T-cell (primary cell): ENCODE data around the gene ITPR3. TPM values are rescaled to one million over a fixed set of nuclear protein-coding genes. Genes with fewer than 3 reads are reported as not detected.

ENCODE experiments used
- ATAC-seq, 4 experiments: fragments of 200-7000 bp in 3 of 4; fragments of 150-1000 bp in 1 of 4; cut with Tn5 transposase; replicated peaks in 1 of 4; 1 replicate in 3 of 4; 2 replicates in 1 of 4; pipeline ENCODE4 v1.10.0; 2021; ENCODE audit warnings: moderate library complexity in 3 of 4, mild to moderate bottlenecking in 2 of 4, moderate number of reproducible peaks in 1 of 4
- CTCF ChIA-PET, 2 donors: fragments of 300-600 bp; sonication (Branson Sonifier 250); formaldehyde crosslinking; loops; one replicate each; lab custom pipeline; 2022; ENCODE audit warnings: antibody characterized with exemption in 2 of 2; lab: Charles Lee
- POLR2A ChIA-PET, 2 donors: fragments of 300-600 bp; sonication (Branson Sonifier 250); formaldehyde crosslinking; loops; one replicate each; lab custom pipeline; 2022; ENCODE audit warnings: antibody characterized with exemption in 2 of 2; lab: Charles Lee
- DNase-seq, 35 experiments: peaks; one replicate each; pipeline versions ENCODE4 v3.0.0 to v3.0.0-alpha.2; 2013 to 2023
- H3K27ac ChIP-seq: one replicate; pipeline ENCODE4 v1.5.1; 2013; ENCODE audit warnings: low read length
- H3K27me3 ChIP-seq, 2 experiments: replicated peaks in 1 of 2; 1 replicate in 1 of 2; 2 replicates in 1 of 2; pipeline versions ENCODE4 v1.6.1 to v1.7.0; 2013; ENCODE audit warnings: low read length in 1 of 2, mixed read lengths in 1 of 2; ENCODE audit not compliant: control insufficient read depth in 2 of 2, insufficient read depth in 2 of 2; ENCODE audit errors: extremely low read depth in 1 of 2
- H3K36me3 ChIP-seq, 2 donors: 1 replicate in 1 of 2; 2 replicates in 1 of 2; pipeline versions ENCODE4 v1.6.1 to v1.7.0; 2013; ENCODE audit warnings: low read length in 1 of 2; ENCODE audit not compliant: control insufficient read depth in 2 of 2, insufficient read depth in 1 of 2; ENCODE audit errors: extremely low read depth in 1 of 2
- H3K4me1 ChIP-seq, 2 experiments: 1 replicate in 1 of 2; 2 replicates in 1 of 2; pipeline versions ENCODE4 v1.6.1 to v1.7.0; 2013; ENCODE audit warnings: low read length in 2 of 2, mixed read lengths in 1 of 2; ENCODE audit not compliant: insufficient read depth in 2 of 2, control insufficient read depth in 1 of 2; ENCODE audit errors: extremely low read depth in 1 of 2
- H3K4me3 ChIP-seq, 2 donors: 1 replicate in 1 of 2; 2 replicates in 1 of 2; pipeline versions ENCODE4 v1.5.1 to v1.7.0; 2013; ENCODE audit warnings: mild to moderate bottlenecking in 2 of 2, low read length in 1 of 2, moderate library complexity in 1 of 2; ENCODE audit not compliant: control insufficient read depth in 1 of 2; ENCODE audit errors: extremely low read depth in 1 of 2
- H3K9me3 ChIP-seq: 2 replicates; pipeline ENCODE4 v1.7.0; 2013
- H3K27ac Mint-ChIP-seq, 2 donors: one replicate each; pipeline ENCODE4 v1.8.0; 2020 to 2021; ENCODE audit warnings: mild to moderate bottlenecking in 2 of 2, mixed read lengths in 2 of 2
- H3K27me3 Mint-ChIP-seq, 2 donors: one replicate each; pipeline ENCODE4 v1.8.0; 2021 to 2022; ENCODE audit warnings: mixed read lengths in 2 of 2
- H3K36me3 Mint-ChIP-seq: one replicate; pipeline ENCODE4 v1.8.0; 2021; ENCODE audit warnings: mixed read lengths
- H3K4me1 Mint-ChIP-seq, 3 donors: one replicate each; pipeline ENCODE4 v1.8.0; 2020 to 2022; ENCODE audit warnings: mixed read lengths in 3 of 3, mild to moderate bottlenecking in 1 of 3
- H3K4me3 Mint-ChIP-seq, 3 donors: one replicate each; pipeline ENCODE4 v1.8.0; 2020 to 2022; ENCODE audit warnings: mild to moderate bottlenecking in 3 of 3, mixed read lengths in 3 of 3, moderate library complexity in 3 of 3
- H3K9me3 Mint-ChIP-seq, 3 donors: one replicate each; pipeline ENCODE4 v1.8.0; 2020 to 2022; ENCODE audit warnings: mixed read lengths in 3 of 3
- WGBS: methylation state at CpG from one replicate; pipeline ENCODE4 v1.1.5; 2013; ENCODE audit warnings: missing lambda C conversion rate; ENCODE audit not compliant: insufficient coverage; 5-methylcytosine and 5-hydroxymethylcytosine counted together
- total RNA-seq, 35 experiments: library from RNA in 6 of 35; stranded (reverse) in 6 of 35; fragments of 120-200 nt in 1 of 35; gene quantifications; one replicate each; pipeline versions ENCODE4 v1.2.1 to v1.2.4 and lab custom pipeline; 2013 to 2026

ITPR3 gene
- total RNA-seq, 5 donors from 2014 or later (not counting 1 experiment from before 2014, with no cell fraction given) = 49.2 to 63.6 (median 62.4) TPM

DNA sequence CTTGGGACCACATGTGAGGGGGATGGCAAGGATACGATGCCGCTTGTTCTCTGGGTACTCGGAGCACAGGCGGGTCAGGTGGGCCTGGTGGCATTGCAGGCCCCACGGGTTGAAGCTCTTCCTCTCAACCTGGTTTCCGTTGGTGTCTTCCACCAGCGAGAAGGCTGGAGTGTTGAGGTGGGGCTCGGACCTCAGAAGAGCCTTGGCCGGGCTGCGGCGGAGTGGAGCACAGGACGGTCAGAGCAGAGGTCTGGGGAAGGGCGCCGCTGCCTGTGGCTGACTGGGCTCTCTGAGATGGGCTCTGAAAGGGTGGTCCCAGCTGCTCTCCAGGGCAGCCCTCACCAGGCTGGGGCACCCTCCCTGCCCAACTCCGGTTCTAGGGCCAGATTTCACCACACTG is 105.6 kb downstream of the ITPR3 start:
- H3K27me3 ChIP-seq = peaks cover 0 to 29% of the 10 kb centered on the region in 2 experiments
- ATAC-seq (no peak), DNase-seq (no peak)
- no peak overlapping the region for H3K4me3 ChIP-seq
- peaks cover 0 to 14% of the 10 kb centered on the region in 2 donors for H3K27me3 Mint-ChIP-seq
- no peaks in the 10 kb centered on the region for H3K9me3 Mint-ChIP-seq
- no peaks in the 10 kb centered on the region for H3K9me3 ChIP-seq
- CTCF ChIA-PET = no interaction called here
- H3K36me3 Mint-ChIP-seq = no peaks in the 10 kb centered on the region
- WGBS = 88% methylated on average over 14 of the region's 15 CpGs
- no peak overlapping the region for H3K27ac ChIP-seq
- H3K27ac Mint-ChIP-seq = no peak overlapping the region
- peaks cover 11 to 14% of the 10 kb centered on the region in 2 experiments for H3K4me1 ChIP-seq
- H3K4me3 Mint-ChIP-seq = no peak overlapping the region
- H3K4me1 Mint-ChIP-seq = peaks cover 19 to 33% (median 22%) of the 10 kb centered on the region in 3 donors
- H3K36me3 ChIP-seq = no peaks in the 10 kb centered on the region
- POLR2A ChIA-PET = no interaction called here

DNA sequence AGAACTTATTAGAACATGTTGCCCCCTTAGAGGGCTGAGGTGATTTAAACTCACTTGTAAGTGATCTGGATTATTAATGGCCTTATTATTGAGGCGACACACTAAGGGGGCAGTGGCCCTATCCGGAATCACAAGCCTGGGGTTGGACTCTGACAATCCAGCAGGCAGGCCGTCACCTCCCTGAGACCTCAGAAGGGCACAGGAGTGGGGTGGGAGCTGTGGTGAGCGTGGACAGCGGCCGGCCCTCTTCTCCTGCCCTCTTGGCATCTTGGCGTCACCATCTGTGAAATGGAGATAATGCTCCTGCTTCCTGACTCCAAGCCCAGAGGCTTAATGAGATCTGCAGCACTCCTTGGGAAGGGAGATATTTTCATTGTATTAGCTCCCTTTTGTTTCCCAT is 106.0 kb downstream of the ITPR3 start:
- Mint-ChIP-seq H3K27ac (no peak overlapping the region), H3K4me1 (peaks cover 19 to 33% (median 22%) of the 10 kb centered on the region in 3 donors), H3K27me3 (peaks cover 0 to 14% of the 10 kb centered on the region in 2 donors), H3K36me3 (no peaks in the 10 kb centered on the region), H3K4me3 (no peak overlapping the region), H3K9me3 (no peaks in the 10 kb centered on the region)
- WGBS = 88% methylated on average over 6 of the region's 7 CpGs
- DNase-seq (no peak), ATAC-seq (no peak)
- no peak overlapping the region for H3K27ac ChIP-seq
- CTCF ChIA-PET = no interaction called here
- peaks cover 11 to 14% of the 10 kb centered on the region in 2 experiments for H3K4me1 ChIP-seq
- peaks cover 0 to 28% of the 10 kb centered on the region in 2 experiments for H3K27me3 ChIP-seq
- H3K4me3 ChIP-seq = no peak overlapping the region
- H3K9me3 ChIP-seq = no peaks in the 10 kb centered on the region
- POLR2A ChIA-PET = no interaction called here
- H3K36me3 ChIP-seq = no peaks in the 10 kb centered on the region

DNA sequence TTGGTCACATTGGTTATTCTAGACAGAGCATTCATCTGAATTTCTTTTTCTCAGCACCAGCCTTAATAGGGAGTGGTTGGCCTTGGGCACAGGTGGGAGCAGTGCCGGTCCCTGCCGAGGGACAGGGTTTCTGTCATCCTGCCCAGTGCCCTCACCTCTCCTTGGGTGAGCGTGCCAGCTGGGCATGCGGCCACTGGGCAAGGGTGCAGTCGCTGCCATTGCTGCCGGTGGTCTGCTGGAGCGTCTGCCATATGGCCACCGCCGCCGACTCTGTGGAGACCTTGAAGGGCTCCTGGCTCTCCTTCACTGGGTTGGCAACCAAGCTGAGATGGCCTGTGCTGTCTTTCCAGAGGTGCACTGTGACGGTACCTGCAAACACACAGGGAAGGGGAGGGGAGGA is 106.8 kb downstream of the ITPR3 start:
- Histone ChIP-seq H3K27ac (no peak overlapping the region), H3K27me3 (peaks cover 0 to 31% of the 10 kb centered on the region in 2 experiments), H3K4me1 (peaks cover 11 to 14% of the 10 kb centered on the region in 2 experiments), H3K9me3 (no peaks in the 10 kb centered on the region), H3K36me3 (no peaks in the 10 kb centered on the region), H3K4me3 (no peak overlapping the region)
- ChIA-PET POLR2A (no interaction called here), CTCF (no interaction called here)
- H3K4me3 Mint-ChIP-seq = no peak overlapping the region
- H3K27ac Mint-ChIP-seq = no peak overlapping the region
- WGBS = 96% methylated on average over 11 of the region's 11 CpGs
- ATAC-seq (no peak), DNase-seq (no peak)
- H3K4me1 Mint-ChIP-seq = peaks cover 19 to 31% (median 22%) of the 10 kb centered on the region in 3 donors
- peaks cover 0 to 10% of the 10 kb centered on the region in 2 donors for H3K27me3 Mint-ChIP-seq
- no peaks in the 10 kb centered on the region for H3K9me3 Mint-ChIP-seq
- H3K36me3 Mint-ChIP-seq = no peaks in the 10 kb centered on the region

DNA sequence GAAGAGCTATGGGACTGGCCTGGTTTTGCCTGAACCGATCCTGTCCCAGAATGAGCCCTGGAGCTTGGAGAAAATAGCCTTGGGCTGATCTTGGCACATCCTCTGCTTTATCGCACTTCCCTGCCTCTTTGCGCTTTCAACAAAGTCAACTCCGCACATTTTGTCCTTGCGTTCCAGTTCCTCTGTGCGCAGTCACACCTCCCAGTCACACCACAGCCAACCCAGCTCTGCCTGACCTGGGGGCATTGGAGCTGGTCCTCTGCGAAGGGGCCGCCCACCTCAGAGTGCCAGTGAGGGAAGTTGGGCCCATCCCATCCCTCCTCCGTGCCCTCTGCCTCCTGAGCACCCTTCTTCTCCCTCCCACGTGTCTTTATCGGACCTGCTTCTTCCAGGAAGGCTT is 107.3 kb downstream of the ITPR3 start:
- Mint-ChIP-seq H3K27me3 (peaks cover 0 to 7% of the 10 kb centered on the region in 2 donors), H3K4me1 (peaks cover 18 to 25% (median 19%) of the 10 kb centered on the region in 3 donors), H3K27ac (no peak overlapping the region), H3K9me3 (no peaks in the 10 kb centered on the region), H3K4me3 (no peak overlapping the region), H3K36me3 (no peaks in the 10 kb centered on the region)
- Histone ChIP-seq H3K4me3 (no peak overlapping the region), H3K27ac (no peak overlapping the region), H3K27me3 (peaks cover 0 to 36% of the 10 kb centered on the region in 2 experiments), H3K9me3 (no peaks in the 10 kb centered on the region), H3K4me1 (peaks cover 10 to 14% of the 10 kb centered on the region in 2 experiments), H3K36me3 (no peaks in the 10 kb centered on the region)
- DNase-seq = no peak
- CTCF ChIA-PET = no interaction called here
- ATAC-seq = no peak
- 91% methylated on average over 9 of the region's 11 CpGs for WGBS
- POLR2A ChIA-PET = no interaction called here

DNA sequence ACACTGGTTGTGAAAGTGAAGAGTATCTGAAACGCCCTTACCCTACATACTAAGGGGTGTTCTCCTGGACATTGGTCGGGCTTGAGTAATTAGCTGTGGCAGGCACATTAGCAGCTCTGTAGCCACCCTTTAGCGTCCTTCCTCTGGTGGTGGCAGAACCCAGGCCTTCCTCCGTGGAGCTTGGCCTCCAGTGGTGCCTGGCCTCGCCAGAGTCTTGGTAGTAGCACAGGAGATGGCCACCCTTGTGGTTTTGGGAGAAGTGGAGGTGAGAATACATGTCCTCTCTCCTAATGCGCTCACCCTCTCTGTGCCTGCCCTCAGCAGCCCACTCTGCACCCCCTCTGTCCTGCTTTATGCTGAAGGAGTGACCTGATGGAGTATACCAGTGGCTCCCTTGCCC is 107.9 kb downstream of the ITPR3 start:
- Histone ChIP-seq H3K9me3 (no peaks in the 10 kb centered on the region), H3K27me3 (peaks cover 0 to 36% of the 10 kb centered on the region in 2 experiments), H3K4me3 (no peak overlapping the region), H3K27ac (no peak overlapping the region), H3K4me1 (peaks cover 4 to 8% of the 10 kb centered on the region in 2 experiments), H3K36me3 (no peaks in the 10 kb centered on the region)
- Mint-ChIP-seq H3K27ac (no peak overlapping the region), H3K4me1 (peaks cover 11 to 19% (median 12%) of the 10 kb centered on the region in 3 donors), H3K4me3 (no peak overlapping the region), H3K27me3 (peaks cover 0 to 5% of the 10 kb centered on the region in 2 donors), H3K9me3 (no peaks in the 10 kb centered on the region), H3K36me3 (no peaks in the 10 kb centered on the region)
- DNase-seq (no peak), ATAC-seq (no peak)
- CTCF ChIA-PET = no interaction called here
- WGBS = 50% methylated on average over 1 of the region's 6 CpGs
- POLR2A ChIA-PET = no interaction called here

DNA sequence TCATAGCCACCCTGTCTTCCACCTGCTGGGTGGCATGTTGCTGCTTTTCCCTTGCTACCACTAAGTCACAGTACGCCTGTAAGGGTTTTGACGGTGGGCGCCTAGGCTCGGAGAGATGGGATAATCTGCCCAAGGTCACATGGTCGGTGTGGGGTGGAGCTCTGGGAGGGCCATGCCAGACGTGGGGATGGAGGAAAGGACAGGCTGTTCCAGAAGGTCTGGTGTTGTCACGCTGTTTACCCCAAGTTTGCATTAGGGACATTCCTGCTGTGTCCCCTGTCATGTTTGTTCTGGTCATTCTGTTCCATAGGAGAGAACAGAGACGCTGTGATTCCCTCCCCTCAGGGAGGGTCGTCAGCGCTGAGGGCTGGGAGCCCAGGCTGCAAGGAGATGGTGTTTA is 109.5 kb downstream of the ITPR3 start:
- WGBS = 76% methylated on average over 7 of the region's 10 CpGs
- DNase-seq = no peak
- Histone ChIP-seq H3K27ac (no peak overlapping the region), H3K9me3 (no peaks in the 10 kb centered on the region), H3K36me3 (no peaks in the 10 kb centered on the region), H3K4me3 (no peak overlapping the region), H3K27me3 (peaks cover 0 to 35% of the 10 kb centered on the region in 2 experiments), H3K4me1 (no peaks in the 10 kb centered on the region)
- no peaks in the 10 kb centered on the region for H3K36me3 Mint-ChIP-seq
- peaks cover 0 to 6% (median under 1%) of the 10 kb centered on the region in 3 donors for H3K4me1 Mint-ChIP-seq
- ChIA-PET CTCF (interaction anchor here in 1 of 2 donors (0.6 kb wide), 1 partner anchor 141 kb away, joined by 3 read pairs; no protein-coding TSS in a partner anchor), POLR2A (no interaction called here)
- no peak overlapping the region for H3K27ac Mint-ChIP-seq
- ATAC-seq = no peak
- peaks cover 0 to 2% of the 10 kb centered on the region in 2 donors for H3K27me3 Mint-ChIP-seq
- H3K9me3 Mint-ChIP-seq = no peaks in the 10 kb centered on the region
- no peak overlapping the region for H3K4me3 Mint-ChIP-seq
